NCI-H2227 treated with DMSO at 0.1 percent for 48 hours (cell line): ENCODE measurements around the gene TMEM198.

Experiments
- DNase-seq: peaks from one replicate; lab custom pipeline; 2025; lab: John Stamatoyannopoulos, UW

Gene TMEM198, protein sequence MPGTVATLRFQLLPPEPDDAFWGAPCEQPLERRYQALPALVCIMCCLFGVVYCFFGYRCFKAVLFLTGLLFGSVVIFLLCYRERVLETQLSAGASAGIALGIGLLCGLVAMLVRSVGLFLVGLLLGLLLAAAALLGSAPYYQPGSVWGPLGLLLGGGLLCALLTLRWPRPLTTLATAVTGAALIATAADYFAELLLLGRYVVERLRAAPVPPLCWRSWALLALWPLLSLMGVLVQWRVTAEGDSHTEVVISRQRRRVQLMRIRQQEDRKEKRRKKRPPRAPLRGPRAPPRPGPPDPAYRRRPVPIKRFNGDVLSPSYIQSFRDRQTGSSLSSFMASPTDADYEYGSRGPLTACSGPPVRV

DNA sequence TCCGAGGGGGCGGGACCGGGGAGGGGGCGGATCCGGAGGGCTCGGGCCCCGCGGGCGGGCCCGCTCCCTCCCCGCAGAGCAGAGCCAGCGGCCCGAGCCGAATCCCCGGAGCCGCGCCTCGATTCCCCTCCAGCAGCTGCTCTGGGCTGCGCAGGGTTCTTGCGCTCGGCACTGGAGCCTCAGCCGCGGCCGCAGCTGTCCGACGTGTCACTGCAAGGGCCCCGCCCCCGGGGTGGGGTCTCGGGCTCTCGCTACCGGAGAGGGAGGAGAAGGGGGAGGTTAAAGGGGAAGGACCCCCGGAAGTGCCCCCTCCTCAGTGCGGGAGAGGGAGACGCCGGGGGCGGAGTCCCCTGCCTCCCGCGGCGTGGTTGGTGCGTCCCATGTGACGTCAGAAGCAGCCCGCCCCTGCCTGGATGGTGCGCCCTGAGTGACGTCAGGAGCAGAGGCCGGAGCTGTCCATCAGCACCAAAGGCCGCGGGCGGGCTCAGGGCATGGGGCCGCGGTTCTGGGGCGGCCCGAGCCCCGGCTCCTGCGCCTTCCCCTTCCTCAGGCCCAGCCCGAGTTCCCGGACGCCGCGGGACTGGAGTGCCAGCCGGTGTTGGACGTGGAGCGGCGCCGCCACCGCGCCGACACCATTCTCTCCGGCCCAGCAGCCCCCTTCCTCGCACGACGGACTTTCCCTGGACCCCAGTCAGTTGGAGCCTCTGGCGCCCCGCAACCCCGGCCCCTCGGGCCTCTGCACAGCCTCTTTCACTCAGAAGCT is at the start of gene TMEM198, which contains the start of gene CHPF:
Gene TMEM198 (plus strand): TSS at position 433 of the 763 bp plus-strand sequence. CDS start 700 bp downstream, outside the sequence.
Gene CHPF (minus strand): TSS at position 214 of the 763 bp plus-strand sequence. CDS start 271 bp downstream, outside the sequence.
- DNase-seq: peak; percentile 95

DNA sequence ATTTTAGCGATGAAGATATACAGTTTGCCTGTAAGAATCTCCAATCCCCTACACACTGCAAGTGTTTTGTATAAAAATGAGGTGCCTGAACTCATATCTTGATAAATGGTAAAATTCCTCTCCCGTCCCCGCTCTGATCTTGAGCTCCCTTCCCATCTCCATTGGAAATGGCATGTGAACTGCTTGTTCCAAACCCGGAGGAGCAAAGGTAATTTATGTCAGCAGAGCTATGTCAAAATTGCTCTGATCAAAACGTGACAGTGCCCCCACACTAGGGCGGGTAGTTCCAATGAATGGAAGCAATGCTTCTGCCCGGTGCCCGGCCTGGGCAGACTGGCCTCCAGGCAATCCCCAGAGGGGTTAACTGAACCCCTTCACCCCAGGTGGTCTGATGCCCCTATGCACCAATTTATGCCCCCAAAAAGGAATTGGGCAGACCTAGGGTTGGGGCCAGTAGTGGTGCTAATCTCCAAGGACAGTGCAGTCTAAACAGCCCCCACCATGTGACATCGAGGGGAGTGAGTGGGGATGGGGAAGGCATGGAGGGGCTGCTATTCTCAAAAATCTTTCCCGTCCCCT is 48.8 kb upstream of the TMEM198 start:
- no peak for DNase-seq

DNA sequence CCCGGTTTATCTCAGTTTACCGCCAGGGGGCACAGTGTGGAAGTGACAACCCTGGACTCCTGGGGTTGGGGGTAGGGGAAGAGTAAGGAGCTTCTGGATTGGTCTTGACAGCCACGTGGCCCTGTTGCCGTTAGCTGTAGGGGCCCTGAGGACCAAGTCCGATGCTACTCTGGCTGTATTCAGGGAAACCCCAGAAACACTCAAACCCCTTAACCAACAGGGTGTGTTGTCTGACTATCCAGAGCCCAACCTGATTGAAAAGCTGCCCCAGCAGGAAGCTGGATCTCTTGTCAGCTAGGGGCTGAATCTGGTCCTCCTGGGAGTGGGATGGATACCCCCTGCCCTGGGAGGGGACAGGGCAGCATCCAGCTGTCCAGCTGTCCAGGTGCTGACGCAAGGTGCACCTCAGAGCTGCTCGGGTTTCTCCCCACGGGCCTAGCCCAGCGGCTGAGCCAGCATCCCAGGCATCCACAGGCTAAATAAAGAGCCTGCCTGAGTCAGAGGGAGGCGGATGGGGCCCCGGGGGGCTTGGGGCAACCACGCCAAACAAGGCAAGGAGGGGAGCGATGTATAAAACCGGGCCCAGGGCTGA is 48.2 kb upstream of the TMEM198 start:
- DNase-seq: peak; percentile 21

DNA sequence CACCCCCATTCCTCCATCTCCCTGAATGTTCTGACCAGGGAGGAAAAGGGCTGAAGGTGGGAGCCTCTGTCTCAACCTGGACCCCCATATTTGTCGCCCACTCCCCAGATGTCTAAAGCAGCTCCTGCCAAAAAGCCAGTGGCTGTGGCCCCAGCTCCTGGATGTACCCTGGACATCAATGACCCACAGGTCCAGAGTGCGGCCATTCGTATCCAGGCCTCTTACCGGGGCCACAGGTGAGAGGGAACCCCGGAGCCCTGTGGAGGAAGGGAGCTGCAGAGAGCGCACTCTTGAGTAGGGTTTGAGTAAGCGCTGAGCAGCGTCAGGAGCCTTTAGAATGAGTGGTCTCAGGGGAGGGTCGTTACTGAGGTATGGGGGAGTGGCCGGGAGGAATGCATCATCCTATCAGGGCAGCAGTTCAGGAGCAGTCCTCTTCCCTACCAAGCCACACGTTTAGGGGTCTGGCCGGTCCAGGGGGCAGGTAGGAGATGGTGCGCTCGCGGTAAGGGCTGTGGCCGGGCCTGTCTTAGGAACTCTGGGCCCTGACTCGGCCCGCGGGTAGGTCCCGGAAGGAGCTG is 47.5 kb upstream of the TMEM198 start:
- DNase-seq: no peak

DNA sequence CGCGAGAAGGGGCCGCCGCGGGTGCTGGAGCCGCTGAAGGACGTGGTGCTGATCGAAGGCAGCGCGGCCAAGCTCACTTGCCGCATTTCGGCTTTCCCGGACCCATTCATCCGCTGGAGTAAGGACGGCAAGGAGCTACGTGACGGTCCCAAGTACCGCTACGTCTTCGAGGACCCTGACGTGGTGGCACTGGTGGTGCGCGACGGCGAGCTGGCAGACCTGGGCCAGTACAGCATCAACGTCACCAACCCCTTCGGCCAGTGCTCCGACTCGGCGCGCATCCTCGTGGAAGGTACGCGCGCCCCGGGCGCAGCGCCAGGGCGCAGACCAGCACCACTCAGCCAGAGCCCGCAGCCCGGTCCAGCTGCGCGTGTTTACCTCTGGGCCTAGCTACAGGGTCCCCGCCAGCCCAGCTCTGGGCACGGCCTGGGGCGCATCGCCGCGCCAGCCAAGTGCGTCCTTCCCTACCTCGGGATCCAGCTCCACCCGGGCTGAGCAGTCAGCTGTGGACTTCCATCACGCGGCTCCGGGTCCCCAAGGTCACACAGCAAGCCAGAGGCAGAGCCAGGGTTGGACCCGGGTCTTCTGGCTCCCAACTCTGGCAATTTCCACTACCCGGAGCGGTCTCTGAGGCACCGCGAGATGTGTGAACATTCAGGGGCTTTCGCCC is 46.9 kb upstream of the TMEM198 start:
- DNase-seq: no peak

DNA sequence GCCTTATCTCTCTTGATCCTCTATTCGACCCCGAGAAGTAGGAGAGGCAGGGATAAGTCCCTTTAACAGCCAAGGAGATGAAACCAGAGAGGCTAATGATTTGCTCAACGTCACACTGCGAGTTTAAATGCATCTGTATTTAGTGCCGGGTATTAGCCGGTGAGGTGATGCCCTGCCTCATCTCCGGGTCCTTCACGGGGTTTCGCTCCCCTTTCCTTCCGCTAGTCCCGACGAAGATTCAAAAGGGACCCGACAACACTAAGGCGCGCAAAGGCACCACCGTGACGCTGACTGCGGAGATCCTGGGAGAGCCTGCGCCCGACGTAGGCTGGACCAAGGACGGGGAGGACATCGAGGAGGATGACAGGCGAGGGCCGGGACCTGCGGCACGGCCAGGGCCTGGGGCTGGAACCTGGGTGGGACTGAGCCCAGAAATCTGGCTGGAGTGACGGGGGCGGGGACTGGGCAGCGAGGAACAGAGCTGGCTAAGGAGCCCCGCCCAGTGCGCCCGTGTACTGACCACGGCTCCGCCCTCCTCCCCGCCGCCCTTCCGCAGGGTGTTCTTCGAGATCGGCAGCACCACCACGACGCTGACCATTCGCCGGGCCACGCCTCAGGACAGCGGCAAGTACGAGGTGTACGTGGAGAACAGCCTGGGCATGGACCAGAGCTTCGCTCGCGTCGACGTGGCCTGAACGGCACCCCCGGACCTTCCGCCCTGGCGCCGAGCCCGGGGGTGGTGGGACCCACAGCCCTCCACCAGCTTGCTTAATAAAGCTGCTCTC is 46.1 kb upstream of the TMEM198 start:
- DNase-seq: peak; percentile 39

DNA sequence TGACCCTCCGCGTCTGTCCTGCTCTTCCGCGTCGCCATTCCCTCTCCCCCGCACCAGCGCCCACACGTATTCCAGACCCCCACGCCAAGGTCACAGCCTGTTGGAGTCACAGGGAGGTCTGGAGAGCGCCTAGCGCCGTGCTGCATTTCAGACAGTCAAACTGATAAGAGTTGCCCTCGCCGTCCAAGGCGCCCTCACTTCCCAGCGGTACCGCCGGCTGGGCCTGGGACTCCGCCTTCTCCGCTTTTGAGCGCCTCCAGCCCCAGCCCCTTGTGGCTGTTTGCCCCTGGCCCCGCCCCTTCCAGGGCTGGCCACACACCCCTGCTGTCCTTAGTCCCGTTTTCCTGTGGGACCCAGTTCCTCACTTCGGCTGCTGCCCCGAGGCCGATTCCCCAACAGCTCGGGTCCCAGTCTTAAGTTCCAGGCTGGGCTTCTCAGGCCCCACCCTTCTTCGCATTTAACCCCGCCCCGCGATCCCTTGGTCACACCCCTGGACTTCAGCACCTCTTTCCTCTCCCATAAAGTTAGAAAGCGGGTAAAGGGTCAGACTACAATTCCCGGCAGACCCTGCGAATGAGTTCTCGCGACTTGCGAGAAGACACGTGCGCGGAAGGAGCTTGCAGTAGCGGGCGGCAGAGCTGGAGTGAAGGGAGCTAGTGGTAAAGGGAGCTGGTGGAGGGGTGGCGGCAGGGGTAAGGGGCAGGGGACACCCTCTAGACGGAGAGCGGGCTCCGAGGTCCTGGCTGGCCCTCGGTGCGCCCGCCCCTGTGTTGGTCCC is 45.4 kb upstream of the TMEM198 start, which contains the start of gene GMPPA:
Gene GMPPA (plus strand): TSS at position 612 of the 778 bp plus-strand sequence. CDS start 1,085 bp downstream, outside the sequence.
- peak; percentile 96 for DNase-seq

DNA sequence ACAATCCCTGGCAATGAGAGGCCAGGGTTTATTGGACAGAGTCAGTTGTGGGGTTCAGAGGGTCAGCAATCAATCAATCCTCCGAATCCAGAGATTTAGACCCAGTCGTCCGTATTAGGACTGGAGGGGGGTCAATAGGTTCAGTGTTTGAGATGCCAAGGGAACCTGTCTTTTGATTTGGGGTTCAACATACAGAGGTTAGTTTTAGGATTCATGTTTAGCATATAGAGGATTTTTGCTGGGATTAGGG is 44.8 kb upstream of the TMEM198 start:
- no peak for DNase-seq

DNA sequence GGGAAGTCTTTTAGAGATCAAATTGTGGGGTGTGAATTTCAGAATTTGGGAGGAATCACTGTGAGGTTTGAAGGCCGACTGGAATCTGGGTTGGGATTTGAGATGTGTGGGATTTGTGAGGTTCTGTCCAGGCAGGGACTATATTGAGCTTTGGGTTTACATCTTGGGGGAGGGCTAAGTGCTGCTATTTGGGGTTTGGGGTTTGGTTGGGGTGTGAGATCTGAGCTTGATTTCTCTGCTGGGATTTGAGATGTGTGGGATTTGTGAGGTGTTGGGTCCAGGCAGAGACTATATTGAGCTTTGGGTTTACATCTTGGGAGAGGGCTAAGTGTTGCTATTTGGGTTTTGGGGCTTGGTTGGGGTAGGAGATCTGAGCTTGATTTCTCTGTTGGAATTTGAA is 44.3 kb upstream of the TMEM198 start:
- no peak for DNase-seq

DNA sequence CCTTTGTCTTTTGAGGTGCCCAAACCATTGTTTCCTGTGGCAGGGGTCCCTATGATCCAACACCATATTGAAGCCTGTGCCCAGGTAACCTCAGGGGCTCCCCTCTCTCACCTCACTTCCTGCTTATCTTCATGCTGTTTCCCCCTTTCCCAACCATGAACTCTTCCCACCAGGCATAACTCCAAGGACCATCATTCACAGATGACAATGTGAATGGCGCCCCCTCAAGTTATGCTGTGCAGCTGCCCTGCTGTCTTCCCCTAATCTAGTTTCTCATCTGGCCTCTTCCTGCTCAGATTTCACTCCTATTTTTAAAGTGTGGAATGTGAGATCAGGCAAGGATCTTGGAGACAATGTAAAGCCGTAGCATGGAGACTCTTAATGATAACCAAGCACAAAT is 43.7 kb upstream of the TMEM198 start:
- DNase-seq: no peak

DNA sequence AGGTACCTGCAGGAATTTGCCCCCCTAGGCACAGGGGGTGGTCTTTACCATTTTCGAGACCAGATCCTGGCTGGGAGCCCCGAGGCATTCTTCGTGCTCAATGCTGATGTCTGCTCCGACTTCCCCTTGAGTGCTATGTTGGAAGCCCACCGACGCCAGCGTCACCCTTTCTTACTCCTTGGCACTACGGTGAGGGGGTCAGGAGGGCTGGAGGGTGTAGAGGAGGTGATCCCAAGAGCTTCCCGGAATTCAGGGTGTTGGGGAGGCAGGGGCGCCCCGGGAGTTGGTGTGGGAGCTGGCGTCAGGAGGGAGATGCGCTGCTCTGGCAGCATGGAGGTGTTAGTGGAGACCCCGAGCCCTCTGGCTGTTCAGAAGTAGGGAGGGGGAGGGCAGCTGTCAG is 42.0 kb upstream of the TMEM198 start:
- DNase-seq: no peak

DNA sequence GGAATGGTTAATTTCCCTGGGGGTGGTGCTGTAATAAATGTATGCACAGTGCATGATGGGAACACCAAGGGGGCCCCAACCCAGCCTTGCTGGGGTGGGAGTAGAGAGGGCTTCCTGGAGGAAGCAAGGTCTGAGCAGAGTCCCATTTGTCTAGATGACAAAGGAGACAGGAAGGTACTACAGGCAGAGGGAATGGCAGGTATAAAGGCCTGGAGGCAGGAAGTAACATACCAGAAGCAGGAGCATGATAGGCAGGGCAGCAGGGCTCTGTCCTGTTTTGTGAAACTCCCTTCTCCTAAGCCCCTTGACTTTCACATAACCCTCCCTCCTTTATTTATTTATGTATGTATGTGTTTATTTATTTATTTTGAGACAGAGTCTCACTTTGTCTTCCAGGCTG is 41.2 kb upstream of the TMEM198 start:
- no peak for DNase-seq

DNA sequence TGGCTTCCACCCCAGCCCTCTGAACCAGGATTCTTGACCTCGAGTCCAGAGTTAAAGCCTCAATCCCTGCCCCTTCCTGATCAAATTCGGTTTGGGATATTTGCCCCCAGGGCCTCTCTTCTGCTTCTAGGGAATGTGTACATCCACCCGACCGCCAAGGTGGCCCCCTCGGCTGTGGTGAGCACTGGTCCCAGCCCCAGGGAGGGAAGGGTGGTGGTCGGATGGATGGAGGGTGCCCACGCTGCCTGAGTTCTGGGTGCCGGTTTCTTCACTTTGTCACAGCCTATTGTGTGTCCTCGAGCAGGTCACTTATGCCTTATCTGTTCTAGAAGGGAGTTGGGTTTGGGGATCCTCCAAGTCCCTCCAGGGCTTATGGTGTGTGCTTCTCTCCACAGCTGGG is 38.2 kb upstream of the TMEM198 start:
- DNase-seq: no peak

DNA sequence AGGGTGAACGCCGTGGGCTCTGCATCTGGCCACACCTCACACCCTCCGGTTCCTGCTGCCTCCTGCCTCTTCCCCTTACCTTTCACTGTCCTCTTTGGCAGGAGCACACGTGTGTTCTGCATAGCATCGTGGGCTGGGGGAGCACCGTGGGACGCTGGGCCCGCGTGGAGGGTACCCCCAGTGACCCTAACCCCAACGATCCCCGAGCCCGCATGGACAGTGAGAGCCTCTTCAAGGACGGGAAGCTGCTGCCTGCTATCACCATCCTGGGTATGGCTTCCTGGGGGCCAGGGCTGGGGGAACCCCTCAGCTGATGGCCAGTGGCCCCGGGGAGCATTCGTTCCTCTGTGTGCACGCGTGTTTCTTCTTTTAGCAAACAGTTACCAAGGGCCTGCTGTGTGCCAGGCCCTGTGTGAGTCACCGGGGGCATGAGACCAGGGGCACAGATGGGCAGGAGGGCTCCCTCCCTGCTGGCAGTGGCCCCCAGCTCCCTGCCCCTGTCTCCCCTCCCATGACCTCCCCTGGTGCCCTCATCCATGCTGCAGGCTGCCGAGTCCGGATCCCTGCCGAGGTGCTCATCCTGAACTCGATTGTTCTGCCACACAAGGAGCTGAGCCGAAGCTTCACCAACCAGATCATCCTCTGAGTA is 37.6 kb upstream of the TMEM198 start:
- DNase-seq: no peak

DNA sequence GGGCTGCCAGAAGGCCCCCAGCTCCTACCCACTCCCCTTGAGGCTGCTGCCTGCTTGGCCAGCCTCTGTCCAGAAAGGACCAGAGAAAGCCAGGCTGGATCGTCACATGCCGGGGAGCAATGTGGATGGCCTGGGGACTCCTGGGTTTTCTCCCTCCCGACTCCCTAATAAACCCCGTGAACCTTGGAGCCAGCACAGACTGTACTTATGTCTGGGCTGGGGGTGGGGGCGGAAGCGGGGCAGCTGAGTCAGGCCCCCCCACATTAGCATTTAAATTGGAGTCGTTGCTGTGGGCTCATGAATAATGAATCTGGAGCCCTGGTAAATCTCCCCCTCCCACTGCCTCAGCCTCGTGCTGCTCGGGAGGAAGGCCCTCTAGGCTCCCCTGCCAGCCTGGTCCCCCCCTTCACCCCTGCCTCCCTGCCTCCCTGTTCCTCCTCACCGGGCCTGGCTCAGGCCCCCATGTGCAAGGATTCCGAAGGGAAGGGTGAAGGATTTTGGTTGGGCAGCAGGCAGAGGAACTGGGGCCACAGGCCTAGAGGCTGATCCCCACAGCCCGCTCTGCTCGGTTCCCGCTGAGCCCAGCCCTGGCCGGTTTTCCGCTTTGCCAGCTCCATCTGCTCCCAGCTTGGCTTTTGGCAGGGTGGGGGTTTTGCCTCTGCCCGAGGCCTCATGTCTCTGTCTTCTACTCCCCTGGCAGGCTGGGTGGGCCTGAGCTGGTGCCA is 36.9 kb upstream of the TMEM198 start:
- DNase-seq: no peak

DNA sequence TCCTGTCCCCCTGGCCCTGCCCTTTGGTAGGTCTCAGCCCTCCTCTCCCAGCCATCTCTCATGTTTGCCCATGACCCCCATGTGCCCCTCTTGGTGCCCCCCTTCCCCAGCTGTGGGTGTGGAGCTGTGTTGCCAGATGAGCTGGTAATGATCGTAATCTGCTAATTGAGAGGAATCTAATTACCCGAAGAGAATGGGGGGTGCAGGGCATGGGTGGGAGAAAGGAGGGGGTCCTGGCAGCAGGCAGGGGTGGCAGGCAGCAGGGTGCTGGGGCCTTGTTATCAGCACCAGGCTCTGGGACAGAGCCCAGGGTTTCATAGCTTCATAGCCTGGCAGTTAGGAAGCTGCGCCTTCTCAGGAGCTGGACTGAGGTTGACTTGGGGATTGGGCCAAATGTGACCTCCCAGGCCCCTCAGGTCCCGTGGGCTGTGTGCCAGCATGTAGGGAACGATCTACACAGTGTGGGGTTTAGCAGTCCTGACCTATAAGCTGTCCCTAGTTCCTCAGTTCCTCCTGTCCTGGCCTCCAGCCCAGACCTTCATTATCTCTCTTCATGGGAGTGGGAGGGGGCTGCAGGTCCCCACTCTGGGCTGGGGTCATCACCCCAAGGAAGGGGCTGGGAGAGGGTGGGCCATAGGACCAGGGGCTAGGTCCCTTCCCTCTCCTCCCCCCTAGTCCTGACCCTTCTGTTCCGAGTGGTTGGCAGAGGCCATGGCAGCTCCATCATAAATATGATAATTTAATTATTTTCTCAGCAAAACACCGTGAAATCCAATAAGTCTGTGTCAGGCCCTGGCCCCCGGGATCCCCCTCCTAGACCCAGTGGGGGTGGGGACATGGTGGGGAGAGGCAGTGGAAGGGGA is 36.0 kb upstream of the TMEM198 start:
- no peak for DNase-seq

DNA sequence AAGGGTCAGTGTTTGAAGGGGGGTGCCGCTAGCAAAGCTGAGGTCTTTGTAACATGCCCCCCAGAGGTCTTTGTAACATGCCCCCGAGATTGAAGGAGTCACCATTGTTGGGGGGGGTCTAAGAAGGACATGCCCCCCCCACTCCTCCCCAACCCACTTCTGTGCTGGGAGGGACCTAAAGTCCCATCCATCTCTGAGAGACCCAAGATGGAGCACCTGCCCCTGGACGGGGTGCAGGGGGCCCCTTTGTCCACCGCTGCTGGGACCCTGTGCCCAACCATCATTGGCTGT is 35.4 kb upstream of the TMEM198 start:
- no peak for DNase-seq
